Measurements from ENCODE around the gene SPEN.

SPEN gene

DNA sequence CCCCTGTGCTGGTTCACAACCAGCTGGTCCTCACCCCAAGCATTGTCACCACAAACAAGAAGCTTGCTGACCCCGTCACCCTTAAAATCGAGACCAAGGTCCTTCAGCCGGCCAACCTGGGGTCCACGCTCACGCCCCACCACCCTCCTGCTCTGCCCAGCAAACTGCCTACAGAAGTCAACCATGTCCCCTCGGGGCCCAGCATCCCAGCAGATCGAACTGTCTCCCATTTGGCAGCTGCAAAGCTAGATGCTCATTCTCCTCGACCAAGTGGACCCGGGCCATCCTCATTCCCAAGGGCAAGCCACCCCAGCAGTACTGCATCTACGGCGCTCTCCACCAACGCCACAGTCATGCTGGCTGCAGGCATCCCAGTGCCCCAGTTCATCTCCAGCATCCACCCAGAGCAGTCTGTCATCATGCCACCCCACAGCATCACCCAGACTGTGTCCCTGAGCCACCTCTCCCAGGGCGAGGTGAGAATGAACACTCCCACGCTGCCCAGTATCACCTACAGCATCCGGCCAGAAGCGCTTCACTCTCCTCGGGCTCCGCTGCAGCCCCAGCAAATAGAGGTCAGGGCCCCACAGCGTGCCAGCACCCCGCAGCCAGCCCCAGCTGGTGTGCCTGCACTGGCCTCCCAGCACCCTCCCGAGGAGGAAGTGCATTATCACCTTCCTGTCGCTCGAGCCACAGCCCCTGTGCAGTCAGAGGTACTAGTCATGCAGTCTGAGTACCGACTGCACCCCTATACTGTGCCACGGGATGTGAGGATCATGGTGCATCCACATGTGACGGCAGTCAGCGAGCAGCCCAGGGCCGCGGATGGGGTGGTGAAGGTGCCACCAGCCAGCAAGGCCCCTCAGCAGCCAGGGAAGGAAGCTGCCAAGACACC is 87.8 kb downstream of the SPEN start:
- DNase-seq (ENCODE audit: low read depth): no peak

DNA sequence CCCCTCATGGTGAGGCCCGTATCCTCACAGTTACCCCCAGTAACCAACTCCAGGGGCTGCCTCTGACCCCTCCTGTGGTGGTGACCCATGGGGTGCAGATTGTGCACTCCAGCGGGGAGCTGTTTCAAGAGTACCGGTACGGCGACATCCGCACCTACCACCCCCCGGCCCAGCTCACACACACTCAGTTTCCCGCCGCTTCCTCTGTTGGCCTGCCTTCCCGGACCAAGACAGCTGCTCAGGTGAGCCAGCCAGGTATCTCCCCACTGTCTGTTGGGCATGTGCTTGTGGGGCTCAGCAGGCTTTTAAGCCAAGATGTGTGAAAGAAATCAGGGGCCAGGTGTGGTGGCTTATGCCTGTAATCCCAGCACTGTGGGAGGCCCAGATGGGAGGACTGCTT is 88.5 kb downstream of the SPEN start:
- DNase-seq (ENCODE audit: low read depth): no peak

DNA sequence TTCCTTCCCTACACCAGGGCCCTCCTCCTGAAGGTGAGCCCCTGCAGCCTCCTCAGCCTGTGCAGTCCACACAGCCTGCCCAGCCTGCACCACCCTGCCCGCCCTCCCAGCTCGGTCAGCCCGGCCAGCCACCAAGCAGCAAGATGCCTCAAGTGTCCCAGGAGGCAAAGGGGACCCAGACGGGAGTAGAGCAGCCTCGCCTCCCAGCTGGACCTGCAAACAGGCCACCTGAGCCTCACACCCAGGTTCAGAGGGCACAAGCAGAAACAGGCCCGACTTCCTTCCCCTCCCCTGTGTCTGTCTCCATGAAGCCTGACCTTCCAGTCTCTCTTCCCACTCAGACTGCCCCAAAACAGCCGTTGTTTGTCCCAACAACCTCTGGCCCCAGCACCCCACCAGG is 89.6 kb downstream of the SPEN start:
- DNase-seq (ENCODE audit: low read depth): no peak

DNA sequence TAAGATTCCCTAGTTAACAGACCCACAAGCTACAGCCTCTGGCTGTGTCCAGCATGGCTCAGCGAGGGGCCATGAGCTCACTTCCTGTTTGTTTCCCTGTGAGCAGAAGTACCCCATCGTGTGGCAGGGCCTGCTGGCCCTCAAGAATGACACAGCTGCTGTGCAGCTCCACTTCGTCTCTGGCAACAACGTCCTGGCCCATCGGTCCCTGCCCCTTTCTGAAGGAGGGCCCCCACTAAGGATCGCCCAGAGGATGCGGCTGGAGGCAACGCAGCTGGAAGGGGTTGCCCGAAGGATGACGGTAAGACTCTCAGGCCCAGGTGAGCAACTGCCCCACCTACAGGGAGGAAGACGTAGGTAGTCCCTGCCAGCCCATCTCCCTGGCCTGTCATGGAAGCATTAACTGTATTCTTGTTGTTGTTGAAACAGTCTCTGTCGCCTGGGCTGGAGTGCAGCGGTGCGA is 90.2 kb downstream of the SPEN start:
- no peak for DNase-seq (ENCODE audit: low read depth)

DNA sequence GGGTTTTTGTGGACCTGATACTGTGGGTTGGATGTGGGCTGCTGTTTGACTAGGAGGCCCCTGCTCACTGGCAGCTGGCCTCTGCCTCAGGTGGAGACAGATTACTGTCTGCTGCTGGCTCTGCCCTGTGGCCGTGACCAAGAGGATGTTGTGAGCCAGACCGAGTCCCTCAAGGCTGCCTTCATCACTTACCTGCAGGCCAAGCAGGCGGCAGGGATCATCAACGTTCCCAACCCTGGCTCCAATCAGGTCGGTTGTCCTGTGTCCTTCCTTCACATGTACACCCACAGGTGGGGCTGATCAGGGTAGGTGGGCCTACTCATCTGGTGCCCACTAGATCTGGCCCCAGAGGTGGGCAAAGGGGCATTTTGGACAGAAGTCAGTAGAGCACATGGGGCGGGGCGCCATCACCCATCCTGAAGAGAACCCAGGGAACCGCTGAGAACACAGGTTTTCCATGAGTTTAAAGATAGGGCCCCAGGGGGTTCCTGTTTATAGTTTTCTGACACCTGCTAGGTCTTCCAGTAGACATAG is 91.2 kb downstream of the SPEN start:
- no peak for DNase-seq (ENCODE audit: low read depth)

DNA sequence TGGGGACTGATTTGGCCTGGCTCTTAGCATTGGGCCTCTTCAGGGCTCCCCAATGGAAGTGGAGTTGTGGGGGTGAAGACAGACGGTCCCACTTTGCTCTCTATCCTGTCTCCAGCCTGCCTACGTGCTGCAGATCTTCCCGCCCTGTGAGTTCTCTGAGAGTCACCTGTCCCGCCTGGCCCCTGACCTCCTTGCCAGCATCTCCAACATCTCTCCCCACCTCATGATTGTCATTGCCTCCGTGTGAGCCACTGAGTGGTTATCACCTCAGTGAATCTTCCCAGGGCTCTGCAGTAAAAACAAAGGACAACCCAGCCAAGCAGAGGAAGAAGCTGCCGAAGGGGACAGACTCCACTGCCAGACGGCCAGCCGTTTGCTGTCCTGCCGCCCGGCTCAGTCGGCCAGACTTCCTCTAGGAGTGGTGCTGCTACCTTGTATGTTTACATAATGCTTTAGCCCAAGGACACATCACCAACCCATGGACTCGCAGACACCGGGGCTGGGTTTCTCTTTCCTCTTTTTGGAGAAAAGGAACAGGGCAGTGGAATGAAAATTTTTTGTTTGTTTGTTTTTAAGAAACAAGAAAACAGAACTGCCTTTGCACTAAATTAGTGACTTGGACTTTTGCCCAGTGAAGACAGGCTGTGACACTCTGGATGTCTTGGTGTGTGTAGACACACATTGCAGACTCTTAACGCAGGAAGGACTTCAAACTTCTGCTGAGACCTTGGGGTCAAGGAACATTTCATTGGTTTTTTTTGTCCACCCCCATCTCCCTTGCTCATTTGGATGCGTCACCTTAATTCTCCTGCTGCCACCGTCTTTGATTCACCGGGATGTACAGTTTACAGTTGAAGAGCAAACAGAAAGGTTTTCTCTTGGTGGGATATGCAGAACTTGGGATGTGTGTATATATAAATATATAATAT is 91.9 kb downstream of the SPEN start:
- DNase-seq (ENCODE audit: low read depth): no peak

DNA sequence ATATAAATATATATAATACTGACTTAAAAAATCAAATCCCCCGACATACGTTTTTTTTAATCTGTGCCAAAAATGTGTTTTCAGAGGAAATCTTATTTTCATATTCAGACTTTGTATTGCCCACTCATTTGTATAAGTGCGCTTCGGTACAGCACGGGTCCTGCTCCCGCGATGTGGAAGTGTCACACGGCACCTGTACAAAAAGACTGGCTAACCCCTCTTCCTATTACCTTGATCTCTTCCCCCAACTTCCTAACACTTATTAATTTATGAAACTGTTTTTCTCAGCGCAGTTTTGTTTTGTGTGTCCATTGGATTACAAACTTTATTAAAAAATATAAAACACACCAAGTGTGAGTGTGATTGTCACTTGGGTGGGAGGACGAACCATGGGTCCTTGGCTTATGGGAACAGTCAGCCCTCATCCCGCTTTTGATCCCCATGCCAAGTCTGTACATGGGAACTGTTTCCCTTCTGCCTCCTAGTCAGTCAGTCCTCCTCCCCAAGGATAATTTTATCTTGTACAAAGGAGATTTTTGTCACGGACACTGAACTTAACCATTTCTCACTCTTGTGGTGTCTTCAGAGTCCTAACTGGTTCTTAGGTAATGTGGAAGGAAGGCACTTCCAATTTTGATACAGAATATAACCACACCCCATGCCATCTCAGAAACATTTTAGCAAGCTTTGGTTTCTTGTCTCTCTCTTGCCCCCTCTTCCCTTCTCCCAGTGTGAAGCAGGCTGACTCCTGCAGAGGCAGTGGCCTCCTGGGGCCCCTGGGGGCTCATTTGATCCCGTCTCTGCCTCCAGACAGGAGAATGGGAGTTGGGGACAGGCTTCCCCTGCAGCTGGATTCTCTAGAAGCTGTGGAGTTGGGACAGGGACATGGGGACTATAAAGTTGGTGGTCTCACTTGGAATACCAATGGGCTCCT is 92.9 kb downstream of the SPEN start:
- no peak for DNase-seq (ENCODE audit: low read depth)

- no peak for DNase-seq (ENCODE audit: low read depth)
Measured at GRCh38 chr1:15941044-15941840, 93.7 kb downstream of the SPEN start.

DNA sequence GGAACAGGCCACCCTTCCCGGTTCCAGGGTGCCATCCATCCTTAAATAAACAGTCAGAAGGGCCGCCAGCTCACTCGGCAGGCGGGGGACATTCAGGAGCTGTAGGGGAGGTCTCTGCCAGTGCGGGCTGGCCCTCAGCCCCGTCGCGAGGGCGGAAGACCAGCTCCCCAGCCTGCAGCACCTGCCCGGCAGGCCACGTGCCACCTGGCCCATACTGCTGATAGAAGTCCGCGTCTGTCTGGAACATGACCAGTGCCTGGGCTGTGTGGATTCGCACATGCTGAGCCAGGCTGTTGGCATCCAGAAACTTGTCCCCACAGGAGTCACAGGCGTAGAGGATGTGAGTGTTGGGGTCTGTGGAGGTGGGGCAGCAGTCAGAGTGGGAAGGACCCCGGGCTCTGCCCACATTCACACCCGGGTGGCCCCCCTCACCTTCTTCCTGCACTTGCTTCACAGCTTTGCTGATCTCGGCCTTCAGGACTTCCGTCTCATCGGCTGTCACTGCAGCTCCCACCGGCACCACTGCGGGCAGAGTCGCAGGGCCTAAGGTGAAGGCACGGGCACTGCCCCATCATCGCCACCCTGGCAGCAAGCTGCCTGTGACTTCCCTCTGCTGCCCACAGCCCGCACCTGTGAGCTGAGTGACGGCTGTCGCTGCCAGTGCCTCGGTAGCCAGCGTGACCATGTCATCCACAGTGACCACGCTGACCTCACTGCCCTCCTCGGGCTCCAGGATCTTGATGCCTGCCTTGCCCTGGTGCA is 94.6 kb downstream of the SPEN start:
- DNase-seq (ENCODE audit: low read depth): no peak

DNA sequence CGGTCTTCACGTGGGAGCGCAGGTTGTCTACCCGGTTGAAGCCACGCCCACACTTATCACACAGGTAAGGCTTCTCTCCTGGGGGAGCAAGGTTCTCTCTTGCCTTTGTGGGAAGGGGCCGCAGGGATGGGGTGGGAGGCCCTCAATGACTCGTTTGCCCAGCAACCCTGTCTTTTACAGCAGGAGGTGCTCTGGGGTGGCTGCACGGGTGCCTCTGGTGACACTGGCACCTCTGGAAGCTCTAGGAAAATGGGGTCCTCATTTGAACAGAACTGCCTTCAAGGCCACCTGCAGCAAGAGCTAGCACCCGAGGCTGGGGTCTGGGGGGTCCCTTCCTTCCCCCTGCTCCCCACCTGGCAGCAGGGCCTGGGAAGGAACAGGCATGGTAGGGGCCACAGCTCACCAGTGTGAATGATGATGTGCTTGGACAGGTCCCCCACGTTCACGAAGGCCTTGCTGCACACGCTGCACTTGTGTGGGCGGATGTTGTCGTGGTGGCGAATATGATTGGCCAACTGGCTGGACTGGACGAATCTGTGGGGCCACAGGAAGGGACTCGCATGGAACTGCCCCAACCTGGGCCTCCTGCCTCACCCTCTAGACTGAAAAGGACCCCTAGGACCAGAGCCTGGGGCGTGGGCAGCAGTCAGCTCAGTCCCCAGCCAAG is 95.3 kb downstream of the SPEN start:
- no peak for DNase-seq (ENCODE audit: low read depth)

DNA sequence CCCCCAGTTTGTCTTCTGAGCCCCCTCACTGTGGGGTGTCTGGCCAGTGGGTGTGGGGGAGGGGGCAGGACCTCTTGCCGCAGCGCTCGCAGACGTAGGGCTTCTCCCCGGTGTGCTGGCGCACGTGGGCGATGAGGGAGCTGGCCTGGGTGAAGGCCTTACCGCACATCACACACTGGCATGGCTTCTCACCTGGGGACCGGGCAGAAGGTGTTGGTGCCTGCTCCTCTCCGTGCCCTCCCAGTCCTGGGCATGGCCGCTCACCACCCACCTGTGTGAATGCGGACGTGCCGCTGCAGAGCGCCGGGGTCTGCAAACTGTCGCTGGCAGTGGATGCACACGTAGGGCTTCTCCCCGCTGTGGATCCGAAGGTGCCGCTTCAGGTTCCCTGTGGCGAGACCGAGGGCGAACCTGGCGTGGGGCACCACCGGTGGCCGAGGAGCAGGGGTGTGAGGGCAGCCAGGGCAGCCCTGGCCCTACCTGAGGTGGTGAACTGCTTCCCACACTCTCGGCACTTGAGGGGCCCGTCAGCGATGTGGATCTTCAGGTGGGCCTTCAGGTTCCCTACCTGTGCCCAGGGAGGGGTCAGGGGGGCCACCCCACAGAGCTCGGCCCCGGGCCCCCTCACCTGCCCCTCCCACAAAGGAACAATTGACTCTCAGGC is 96.0 kb downstream of the SPEN start:
- no peak for DNase-seq (ENCODE audit: low read depth)

DNA sequence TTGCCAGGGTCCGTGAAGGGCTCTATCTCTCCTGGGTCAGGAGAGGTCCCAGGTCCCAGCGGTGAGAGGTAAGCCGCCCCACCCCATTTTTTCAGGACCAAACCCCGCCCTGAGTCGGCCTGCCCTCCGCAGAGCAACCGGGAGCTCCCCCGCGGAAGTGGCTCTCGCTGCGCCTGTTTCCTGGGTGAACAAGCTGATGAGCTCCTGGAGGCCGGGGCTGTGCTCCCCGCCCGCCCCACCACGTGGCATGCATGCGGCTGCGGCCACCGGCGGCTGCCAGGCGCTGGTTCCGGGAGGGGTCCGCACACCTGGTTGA is 96.4 kb downstream of the SPEN start:
- DNase-seq (ENCODE audit: low read depth): no peak

- no peak for DNase-seq (ENCODE audit: low read depth)
Measured at GRCh38 chr1:15944308-15945010, 97.0 kb downstream of the SPEN start.

GRCh38 chr1:15945011-15945831 is 97.7 kb downstream of the SPEN start:
- no peak for DNase-seq (ENCODE audit: low read depth)

GRCh38 chr1:15945832-15946448 is 98.4 kb downstream of the SPEN start:
- no peak for DNase-seq (ENCODE audit: low read depth)

DNA sequence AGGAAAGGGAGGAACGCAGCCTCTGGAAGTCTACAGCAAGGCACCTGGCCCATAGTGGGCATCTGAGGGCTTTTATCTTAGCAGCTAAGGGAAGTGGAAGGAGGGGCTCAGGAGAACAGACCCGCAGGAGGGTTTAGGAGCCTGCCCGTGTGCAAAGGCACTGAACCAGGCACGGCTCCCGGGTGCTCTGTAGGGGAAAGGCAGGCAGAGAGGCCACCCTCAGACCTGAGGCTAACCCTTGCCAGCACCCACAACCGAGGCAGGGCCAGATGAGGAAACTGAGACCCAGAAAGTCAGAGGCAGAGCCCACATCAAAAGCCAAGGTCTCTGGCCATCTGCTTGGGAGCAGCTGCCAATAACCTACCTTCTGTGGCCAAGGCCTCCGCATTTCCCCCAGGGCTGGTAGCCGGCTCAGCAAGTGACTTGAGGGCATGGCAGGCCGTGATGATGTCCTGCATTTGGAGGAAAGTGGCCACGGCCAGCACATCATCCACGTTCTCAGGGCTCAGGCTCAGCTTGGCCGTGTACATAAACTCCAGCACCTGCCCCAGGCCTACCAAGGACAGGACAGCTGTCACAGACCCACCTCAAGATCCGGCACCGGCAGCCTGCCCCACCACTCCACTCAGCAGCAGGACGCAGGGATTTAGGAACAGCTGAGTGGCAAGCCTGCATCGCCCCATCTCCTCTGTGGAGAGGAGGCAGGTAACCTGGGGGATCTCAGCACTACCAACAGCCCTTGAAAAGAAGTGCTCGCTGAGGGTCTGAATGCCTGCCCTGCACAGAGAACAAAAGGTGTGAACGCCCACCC is 99.3 kb downstream of the SPEN start:
- no peak for DNase-seq (ENCODE audit: low read depth)
